ELF-1 (cell line): Measurements from ENCODE around the gene MAGI1.

Experiments used
- DNase-seq: peaks from one replicate; pipeline ENCODE4 v3.0.0-alpha.2; 2016; ENCODE audit warnings: low read depth, low spot score

MAGI1 gene

DNA sequence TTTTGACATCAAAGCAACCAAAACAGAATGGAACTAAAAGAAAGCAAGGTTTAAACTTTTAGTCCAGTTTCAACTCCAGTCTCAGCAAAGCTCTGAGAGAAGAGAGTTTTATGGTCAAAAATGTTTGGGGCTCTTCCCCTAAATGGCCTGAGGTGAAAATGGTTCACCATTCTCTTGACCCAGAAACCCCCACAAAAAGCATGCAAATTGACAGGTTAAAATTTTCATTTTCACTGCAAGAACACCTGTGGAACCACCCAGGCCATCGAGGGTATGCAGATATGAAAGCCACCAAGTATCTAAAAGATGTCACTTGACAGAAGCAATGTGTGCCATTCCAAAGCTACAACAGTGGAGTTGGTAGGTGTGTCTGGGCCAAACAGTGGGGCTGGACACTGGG, 195.0 kb downstream of the MAGI1 start:
- DNase-seq: no peak

DNA sequence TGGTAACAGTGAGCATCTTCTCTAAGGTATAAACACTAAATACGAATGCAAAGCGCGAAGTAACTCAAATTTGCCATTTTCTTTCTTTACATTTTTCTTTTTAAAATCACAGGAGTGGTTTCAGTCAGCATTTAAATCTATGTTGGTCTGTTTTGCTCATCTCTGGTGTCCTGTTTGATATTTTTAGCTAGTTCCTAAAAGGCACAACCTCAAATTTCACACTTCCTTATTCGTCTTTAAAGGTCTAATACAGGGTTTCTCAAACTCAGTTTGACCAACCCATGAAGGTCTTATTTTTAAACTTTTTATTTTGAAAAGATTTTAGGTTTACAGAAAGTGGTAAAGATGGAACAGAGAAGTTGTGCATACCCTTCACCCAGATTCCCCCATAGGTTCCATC, 201.1 kb downstream of the MAGI1 start:
- no peak for DNase-seq

DNA sequence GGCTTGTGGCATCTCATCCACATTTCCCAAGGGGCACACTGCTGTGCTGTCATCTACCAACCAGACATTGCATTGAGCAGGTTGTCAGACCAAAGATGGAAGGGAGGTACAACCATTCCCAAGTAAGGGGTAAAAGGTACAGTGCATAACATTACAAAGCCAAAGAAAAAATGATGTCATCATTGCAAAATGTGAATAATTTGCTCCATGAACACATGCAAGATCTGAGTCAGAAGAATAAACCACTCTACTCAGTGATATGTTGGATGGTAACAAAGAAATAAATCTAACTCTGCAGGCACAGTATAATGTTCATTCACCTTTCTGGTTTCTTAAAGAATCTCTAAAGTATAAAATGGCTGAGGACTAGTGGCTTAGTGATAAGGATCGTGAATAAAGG, 202.7 kb downstream of the MAGI1 start:
- no peak for DNase-seq

GRCh38 chr3:65833761-65834505, 204.8 kb downstream of the MAGI1 start:
- DNase-seq: no peak

DNA sequence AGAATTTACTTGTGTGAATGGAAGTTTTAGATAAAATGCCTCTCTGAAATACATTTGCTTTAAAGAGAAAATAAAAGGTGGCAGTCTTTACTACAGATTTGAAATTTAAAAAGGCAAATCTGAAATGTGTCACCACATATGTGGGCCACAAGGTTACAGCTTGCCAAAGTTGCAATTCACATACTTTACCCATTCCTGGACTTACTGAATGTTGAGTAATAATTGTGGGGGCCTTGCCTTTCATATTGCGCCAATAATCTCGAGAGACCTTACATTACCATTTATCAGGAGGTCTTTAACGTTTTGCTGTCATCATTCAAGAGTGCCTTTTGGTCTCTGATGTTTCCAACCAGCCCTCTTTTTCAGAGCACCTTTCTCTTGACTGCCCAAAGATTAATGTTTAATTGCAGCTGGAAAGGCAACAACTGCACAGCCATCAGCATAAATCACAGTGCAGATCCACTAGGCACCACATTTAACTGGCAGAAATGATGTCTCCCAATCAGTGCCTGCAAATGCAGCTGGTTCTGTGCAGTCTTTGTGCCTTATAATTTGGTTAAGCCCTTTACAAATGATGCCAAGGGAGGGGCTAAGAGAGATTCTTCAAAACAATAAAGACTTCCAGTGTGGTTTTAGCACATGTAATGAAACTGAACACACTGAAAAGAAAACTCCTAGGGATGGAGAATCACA, 206.8 kb downstream of the MAGI1 start:
- no peak for DNase-seq

DNA sequence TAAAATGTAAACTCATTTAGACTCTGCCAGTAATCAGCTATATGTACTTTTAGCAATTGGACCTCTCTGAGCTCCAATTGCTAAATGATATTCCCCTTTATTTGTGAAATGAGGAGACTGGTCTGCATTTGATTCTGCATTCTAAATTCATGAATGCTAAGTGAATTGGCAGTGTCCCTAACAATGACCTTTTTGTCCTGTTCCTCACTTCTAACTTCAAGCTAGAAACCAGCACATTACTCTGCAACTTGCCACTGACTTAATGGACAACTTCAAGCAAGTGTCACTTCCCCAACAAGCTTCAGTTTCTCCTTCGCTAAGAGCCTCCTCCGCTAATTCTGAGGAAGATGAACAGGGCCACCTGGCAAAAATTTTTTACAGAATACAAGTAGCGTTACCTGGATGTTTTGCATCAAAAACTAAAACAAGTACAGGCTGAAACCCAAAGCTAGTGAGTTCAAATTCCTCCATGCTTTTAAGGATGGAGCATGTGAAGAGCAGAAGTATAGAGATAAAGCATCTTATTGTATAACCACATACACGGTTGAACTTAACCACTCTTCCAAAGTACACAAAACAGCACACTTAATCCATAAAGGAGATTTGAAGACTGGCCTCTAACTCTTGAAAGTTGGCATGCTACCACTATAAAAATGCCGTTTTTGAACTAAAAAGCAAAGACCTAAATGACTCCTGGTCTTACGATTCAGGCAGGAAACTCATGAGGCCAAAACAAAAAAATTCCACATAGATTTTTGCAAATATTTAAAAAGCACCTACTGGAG, 207.6 kb downstream of the MAGI1 start:
- no peak for DNase-seq

GRCh38 chr3:65829228-65829627, 209.5 kb downstream of the MAGI1 start:
- no peak for DNase-seq

DNA sequence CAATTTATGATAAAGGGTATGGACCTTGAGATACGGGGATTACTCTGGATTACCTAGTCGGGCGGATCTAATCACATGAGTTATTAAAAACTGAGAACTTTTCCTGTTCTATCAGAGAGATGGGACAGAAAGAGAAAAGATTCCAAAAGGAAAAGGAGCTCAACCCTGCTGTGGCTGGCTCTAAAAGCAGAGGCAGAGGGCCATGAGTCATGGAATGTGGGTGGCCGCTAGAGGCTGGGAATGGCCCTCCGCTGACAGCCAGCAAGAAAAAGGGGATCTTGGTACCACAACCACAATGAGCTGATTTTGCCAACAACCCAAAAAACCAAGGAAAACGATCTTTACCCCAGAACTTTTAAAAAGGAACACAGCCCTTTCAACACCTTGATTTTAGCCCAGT, 210.0 kb downstream of the MAGI1 start:
- DNase-seq: peak; percentile 31

DNA sequence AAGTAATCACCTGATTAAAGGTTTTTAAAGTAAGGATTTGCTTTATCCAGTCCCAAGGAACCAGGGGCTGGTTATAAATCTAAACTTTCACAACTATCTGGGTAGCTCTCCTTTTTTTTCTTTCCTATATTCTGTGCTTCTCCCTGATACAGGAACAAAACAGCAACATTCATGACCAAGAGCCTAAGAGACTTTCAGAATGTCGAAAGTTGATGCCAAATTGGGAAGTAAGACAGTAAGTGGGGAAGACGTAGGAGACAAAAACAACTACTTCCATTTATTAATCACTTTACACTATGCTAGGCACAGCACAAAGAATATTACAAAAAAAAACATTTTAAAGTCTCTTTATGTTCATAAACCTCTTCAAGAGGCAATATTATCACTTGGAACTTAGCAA, 211.6 kb downstream of the MAGI1 start:
- no peak for DNase-seq

GRCh38 chr3:65824166-65824565, 214.6 kb downstream of the MAGI1 start:
- DNase-seq: no peak

DNA sequence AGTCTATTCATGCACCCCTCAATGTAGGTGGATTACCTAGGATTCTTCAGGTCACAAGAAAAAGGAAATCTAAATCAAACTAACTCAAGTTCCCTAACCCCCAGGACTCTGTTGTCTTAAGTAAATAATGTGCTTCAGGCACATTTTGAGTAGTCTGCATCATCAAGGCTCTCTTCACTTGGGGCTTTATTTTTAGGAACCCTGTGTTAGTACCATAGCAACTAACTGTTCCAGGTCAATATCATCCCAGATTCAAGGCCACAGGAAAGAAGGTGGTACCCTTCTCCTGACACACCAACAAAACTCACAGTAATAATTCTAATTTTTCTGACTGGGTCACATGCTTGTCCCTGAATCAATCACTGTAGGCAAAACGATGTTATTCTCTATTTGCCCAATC, 218.1 kb downstream of the MAGI1 start:
- no peak for DNase-seq

DNA sequence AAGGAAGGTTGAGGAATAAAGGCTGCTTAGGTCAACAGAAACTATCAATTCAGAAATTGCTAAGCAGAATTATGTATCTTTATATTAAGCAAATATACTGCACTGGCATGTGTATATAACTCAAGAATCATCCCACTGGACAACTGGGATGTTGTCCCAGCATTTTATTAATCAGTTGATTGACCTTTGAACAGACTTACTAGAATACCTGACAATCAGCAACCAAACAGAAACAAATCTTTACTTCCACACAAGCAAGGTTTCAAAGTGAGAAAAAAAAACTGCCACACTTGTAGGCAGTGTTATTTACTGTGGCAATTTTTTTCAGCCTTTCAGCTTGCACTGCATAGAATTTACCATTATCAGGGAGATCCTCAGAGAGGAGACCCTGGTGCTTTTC, 218.8 kb downstream of the MAGI1 start:
- no peak for DNase-seq

DNA sequence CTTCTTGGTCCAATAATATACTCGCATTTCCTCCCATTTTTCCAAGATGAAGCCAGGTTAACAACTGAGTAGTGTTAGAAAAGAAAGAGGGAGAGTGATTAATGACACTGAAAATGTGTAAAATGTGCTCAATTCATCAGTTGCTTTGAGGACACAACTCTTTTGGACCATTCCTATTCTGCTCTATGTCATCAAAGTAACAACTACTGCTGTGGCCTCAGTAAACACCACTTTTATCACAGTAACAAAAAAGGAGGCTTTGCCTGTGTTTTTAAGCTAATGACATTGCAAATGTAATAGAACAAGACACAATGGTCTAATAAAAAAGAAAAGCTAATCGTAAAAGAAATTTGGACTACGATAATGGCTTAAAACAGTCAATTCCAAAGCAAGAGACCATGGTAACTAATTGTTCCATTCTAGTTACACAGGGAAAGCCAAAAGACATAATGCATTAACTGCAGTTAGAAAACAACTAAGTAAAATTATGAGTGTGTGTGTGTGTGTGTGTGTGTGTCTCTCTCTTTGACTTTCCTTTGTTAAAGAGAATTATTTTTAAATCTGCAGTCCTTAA, 221.1 kb downstream of the MAGI1 start:
- DNase-seq: no peak

GRCh38 chr3:65816208-65816607, 222.5 kb downstream of the MAGI1 start:
- DNase-seq: no peak

DNA sequence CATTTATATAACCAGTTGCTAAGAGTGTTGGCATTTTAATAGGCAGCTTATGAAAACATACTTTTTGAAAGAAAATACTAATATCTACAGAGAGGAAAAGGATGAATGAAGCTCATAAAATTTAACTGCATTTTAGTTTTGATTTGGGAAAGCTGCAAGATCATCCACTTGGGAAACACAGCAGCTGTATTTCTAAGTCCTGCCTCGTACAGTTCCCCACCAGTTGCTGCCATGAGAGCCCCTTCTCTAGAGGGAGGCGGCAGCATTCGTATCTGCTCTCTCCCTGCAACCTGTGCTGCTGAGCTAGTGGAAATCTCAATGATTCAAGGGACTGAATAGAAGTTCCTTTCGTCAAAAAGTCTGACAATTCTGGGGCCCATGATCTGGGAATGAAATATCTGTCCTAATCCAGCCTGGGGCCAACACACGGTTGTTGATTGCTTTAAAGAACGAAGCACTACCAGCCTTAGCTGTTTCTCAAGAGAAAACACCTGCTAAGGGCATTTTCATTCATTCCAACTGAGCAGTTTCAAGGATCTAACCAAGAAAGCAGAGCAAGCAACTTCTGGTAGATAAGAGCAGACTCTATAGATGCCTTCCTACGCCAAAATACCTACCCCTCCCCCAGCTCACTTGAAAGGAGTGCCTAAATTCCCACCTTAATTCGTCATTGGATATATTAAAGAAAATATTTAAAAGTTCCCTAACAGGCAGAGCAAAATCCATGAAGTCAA, 223.7 kb downstream of the MAGI1 start:
- no peak for DNase-seq

DNA sequence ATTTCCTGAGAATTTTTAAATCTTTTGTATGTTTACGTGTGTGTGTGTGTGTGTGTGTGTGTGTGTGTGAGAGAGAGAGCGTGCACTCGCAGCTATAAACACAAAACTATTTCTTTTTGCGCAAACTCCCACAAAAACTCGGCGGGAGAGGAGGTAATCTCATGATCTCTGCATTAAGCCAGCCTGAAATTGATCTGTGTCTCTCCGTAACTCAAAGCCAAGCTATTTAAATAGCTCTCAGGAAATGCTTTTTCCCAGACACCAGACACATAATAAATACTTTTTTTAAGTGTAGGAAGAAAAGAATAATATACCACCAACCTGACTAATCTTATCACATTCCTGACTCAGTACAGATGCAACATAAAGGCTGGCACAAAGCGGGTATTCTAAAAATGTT, 226.8 kb downstream of the MAGI1 start:
- DNase-seq: no peak

DNA sequence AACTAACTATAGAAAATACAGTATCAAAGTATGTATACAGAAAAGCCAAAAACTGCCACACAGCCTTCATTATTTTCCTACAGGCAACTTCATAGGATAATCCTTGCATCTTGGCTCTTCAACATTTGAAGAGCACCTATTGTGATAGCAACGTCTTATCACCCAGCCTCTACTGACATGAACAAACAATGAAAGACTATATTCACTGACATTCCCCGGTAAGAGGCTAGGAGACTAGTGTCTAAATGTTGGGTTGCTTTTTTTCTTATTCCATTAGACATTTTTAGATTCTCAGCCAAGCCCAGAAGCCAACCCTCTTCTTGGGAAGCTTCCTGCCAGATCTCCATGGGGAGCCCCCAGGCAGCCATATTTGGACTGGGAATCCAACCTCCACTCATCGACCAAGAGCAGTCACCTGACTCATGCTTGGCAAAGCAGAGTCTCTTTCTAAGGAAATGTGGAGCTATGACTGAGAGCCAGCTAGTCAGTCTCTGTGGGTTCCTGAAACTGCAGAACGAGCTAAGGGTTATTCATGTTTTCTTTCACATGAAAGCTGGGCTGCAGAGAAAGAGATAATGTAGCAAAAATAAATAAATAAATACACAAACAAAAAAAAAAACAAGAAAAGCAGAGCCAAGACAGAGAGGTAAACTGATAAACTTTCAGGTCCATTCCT, 227.5 kb downstream of the MAGI1 start:
- no peak for DNase-seq

DNA sequence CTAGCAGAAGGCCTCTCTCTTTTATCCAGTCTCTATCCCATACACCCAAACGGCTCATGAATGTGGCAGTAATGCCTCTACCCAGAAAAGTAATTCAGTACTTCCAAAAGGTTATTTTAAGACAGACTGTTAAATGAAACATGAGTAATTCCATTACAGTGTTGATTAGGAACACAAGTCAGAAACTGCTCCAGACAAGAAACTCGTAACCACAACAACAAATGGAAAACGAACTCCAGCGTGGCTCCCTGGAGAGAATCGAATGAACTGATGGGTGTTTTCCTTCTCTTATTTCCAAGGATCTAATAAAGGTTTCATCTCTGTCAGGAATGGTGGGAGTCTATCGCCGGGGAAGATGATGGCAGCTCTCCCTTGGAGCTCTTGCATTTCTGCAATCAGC, 228.4 kb downstream of the MAGI1 start:
- DNase-seq: no peak

- DNase-seq: no peak
Observed at GRCh38 chr3:65809641-65810150, 229.0 kb downstream of the MAGI1 start.

GRCh38 chr3:65808824-65809223, 229.9 kb downstream of the MAGI1 start:
- no peak for DNase-seq

DNA sequence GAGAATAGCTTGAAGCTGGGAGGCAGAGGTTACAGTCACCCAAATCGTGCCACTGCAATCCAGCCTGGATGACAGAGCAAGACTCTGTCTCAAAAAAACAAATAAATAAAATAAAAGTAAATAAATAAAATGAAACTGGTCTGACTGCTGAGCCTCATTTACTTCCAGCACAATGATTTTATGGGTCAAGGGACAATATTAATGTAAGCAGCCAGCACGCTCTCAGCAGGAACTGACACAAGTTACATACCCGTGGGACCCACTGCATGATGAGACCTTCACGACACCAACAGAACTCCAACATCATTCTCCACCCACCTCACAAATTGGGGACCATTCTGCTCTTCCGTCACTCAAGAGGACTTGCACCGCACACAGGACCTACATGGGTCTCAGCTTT, 230.3 kb downstream of the MAGI1 start:
- no peak for DNase-seq
